Nephron (organoid): ENCODE data around the gene SNX21.
A peak's percentile ranks its signal among the peaks of the same experiment; 100 is the strongest.

ENCODE experiments used
- H3K27ac Mint-ChIP-seq, 3 experiments: 2 replicates each; pipeline ENCODE4 v1.8.0; 2020; ENCODE audit warnings: mixed read lengths in 3 of 3, mild to moderate bottlenecking in 2 of 3, moderate library complexity in 1 of 3
- H3K27me3 Mint-ChIP-seq: 2 replicates; pipeline ENCODE4 v1.8.0; 2021; ENCODE audit warnings: low read depth, mild to moderate bottlenecking, moderate library complexity, mixed read lengths
- H3K36me3 Mint-ChIP-seq: 2 replicates; pipeline ENCODE4 v1.8.0; 2020; ENCODE audit warnings: low read depth, mixed read lengths
- H3K4me1 Mint-ChIP-seq: 2 replicates; pipeline ENCODE4 v1.8.0; 2020; ENCODE audit warnings: mixed read lengths
- H3K4me3 Mint-ChIP-seq, 3 experiments: 2 replicates each; pipeline ENCODE4 v1.8.0; 2020; ENCODE audit warnings: mild to moderate bottlenecking in 3 of 3, mixed read lengths in 3 of 3, moderate library complexity in 2 of 3
- H3K9me3 Mint-ChIP-seq: 2 replicates; pipeline ENCODE4 v1.8.0; 2020; ENCODE audit warnings: mixed read lengths
- TF ChIP-seq, protein P1 (sequence below), 3 experiments: fragments of 200-600 bp; sonication (generic); IDR thresholded peaks; one replicate each; pipeline ENCODE4 v1.5.0; 2021; ENCODE audit warnings: antibody characterized with exemption in 3 of 3; ENCODE audit not compliant: unreplicated experiment in 3 of 3

Gene SNX21

DNA sequence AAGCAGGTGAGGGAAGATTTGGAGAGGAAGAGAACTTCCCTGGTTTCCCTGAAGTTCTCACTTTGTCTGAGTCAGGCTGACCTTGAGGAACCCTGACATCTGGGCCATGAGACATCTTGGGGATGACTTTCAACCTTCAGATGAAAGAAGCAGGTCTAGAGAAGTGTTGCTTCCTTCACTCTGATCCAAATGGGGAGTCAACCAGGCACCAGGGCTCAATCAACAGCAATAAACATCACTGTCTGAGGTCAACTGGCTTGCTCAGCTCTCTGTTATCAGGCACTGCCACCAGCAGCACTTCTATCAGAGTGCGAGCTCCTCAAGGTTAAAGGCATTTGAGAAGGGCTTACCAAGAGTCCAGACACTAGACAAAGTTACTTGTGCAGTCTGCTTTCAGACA lies 17.3 kb downstream of the SNX21 start:
- H3K9me3 Mint-ChIP-seq = no peaks in the 10 kb centered on the region
- peaks cover 14% of the 10 kb centered on the region for H3K4me1 Mint-ChIP-seq
- no peak overlapping the region for H3K4me3 Mint-ChIP-seq

DNA sequence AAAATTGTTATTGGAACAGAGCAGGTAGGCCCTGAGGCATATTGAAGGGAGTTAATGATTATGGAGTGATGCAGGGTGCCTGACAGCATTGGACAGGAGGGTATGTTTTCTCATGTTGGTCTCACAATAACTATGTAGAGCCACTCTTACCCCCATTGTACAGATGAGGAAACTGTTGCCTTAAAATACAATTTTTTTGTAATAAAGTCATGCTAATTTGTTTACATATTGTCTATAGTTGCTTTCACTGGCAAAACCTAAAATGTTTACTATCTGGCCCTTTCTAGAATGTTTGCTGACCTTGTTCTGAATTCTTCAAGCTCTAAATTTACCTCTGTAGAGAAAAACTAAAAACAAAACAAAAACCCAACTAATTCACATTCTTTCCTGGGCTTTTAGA lies 17.9 kb downstream of the SNX21 start:
- no peaks in the 10 kb centered on the region for H3K9me3 Mint-ChIP-seq
- no peak overlapping the region for H3K27ac Mint-ChIP-seq
- no peak overlapping the region for H3K4me3 Mint-ChIP-seq
- no peaks in the 10 kb centered on the region for H3K27me3 Mint-ChIP-seq
- peaks cover 26% of the 10 kb centered on the region for H3K36me3 Mint-ChIP-seq
- TF ChIP-seq, protein P1, sequence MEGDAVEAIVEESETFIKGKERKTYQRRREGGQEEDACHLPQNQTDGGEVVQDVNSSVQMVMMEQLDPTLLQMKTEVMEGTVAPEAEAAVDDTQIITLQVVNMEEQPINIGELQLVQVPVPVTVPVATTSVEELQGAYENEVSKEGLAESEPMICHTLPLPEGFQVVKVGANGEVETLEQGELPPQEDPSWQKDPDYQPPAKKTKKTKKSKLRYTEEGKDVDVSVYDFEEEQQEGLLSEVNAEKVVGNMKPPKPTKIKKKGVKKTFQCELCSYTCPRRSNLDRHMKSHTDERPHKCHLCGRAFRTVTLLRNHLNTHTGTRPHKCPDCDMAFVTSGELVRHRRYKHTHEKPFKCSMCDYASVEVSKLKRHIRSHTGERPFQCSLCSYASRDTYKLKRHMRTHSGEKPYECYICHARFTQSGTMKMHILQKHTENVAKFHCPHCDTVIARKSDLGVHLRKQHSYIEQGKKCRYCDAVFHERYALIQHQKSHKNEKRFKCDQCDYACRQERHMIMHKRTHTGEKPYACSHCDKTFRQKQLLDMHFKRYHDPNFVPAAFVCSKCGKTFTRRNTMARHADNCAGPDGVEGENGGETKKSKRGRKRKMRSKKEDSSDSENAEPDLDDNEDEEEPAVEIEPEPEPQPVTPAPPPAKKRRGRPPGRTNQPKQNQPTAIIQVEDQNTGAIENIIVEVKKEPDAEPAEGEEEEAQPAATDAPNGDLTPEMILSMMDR (IDR thresholded peaks at IDR 0.05; ENCODE audit: unreplicated experiment in 3 of 3) = no peak
- H3K4me1 Mint-ChIP-seq = peaks cover 16% of the 10 kb centered on the region

More for the DNA sequence above, 17.3 kb downstream of the SNX21 start:
- H3K36me3 Mint-ChIP-seq = peaks cover 32% of the 10 kb centered on the region
- no peak overlapping the region for H3K27ac Mint-ChIP-seq
- TF ChIP-seq, protein P1 (IDR thresholded peaks at IDR 0.05; ENCODE audit: unreplicated experiment in 3 of 3) = no peak
- no peaks in the 10 kb centered on the region for H3K27me3 Mint-ChIP-seq

DNA sequence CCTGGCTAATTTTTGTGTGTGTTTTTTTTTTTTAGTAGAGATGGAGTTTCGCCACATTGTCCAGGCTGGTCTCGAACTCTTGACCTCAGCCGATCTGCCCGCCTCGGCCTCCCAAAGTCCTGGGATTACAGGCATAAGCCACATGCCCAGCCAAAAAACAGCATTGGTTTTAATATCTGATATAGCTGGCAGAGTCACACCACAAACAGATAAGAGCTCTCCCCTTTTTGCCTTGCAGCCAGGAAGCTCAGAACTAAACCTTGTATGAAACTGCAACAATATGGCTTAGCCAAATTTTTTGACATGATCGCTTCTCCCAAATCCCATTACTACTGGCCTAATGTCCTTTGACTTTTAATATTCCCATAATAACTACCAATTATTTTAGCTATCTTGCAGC lies 18.7 kb downstream of the SNX21 start:
- H3K9me3 Mint-ChIP-seq = no peaks in the 10 kb centered on the region
- no peaks in the 10 kb centered on the region for H3K27me3 Mint-ChIP-seq
- TF ChIP-seq, protein P1 (IDR thresholded peaks at IDR 0.05; ENCODE audit: unreplicated experiment in 3 of 3) = no peak
- no peak overlapping the region for H3K27ac Mint-ChIP-seq
- peaks cover 22% of the 10 kb centered on the region for H3K4me1 Mint-ChIP-seq
- H3K36me3 Mint-ChIP-seq = peaks cover 26% of the 10 kb centered on the region
- H3K4me3 Mint-ChIP-seq = no peak overlapping the region

DNA sequence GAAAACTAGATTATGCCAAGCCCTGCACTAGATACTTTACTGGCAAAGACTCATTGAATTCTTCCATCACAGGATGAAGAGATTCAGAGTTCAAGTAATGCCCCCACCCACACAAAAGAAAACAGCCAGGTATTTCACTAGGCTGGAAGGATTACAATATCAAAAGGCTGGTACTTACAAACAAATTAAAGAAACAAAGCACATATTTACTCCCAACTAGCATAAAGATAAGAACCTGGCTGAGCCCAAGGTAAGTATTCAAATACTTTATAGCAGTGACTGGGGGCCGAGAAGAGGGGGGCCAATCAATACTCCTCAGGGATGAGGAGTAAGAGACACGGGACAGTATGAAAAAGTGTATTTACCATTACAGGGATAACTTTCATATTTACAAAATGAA lies 19.9 kb downstream of the SNX21 start:
- Mint-ChIP-seq H3K9me3 (no peaks in the 10 kb centered on the region), H3K27me3 (no peaks in the 10 kb centered on the region), H3K27ac (no peak overlapping the region), H3K4me3 (peak overlapping the region; percentile 52 to 76 (median 53)), H3K36me3 (peaks cover 22% of the 10 kb centered on the region), H3K4me1 (peaks cover 32% of the 10 kb centered on the region)
- TF ChIP-seq, protein P1 (IDR thresholded peaks at IDR 0.05; ENCODE audit: unreplicated experiment in 3 of 3) = no peak

DNA sequence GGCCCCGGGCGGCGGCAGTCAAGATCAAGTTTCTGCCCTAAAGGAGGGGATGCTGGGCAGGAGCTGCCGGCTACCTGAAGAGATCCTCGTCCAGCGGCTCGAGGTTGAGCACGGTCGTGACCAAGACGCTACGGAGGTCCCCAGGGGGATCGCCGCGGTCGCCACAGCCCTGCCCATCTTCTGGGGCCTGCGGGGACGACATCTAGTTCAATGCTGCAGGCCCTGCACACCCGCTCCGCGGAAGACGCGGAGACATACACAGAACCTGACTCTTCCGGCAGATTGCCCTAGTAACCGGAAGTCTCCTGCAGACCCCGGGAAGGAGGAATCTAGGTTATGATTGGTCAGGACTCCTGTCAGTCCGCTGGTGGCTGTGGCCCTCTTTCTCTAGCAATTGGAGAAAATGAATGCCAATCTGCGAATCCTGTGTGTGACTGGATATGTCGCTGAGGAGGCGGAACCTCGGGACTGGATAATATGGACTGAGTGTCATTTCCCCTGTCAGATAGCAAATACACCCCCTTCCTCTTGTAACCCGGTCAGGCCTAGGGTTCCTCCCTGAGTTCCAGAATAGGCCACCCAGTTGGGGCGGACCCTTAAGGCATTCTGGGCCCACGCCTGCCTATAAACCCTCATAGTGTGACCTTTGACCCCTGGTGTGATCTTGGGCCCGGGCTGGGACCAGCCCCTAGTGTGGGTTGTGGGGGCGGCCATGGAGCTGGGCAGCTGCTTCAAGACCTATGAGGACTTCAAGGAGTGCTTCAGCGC lies 23.7 kb downstream of the SNX21 start, which contains the start of the genes ACOT8 and ZSWIM3:
ACOT8 (minus strand) TSS at position 279 of the 768 bp plus-strand sequence; CDS start at position 202, 77 bp downstream.
ZSWIM3 (plus strand) TSS at position 501 of the 768 bp plus-strand sequence; CDS start at position 713, 212 bp downstream.
- Mint-ChIP-seq H3K4me3 (peak within 1 kb of the TSS; percentile 93 to 95 (median 94)), H3K27ac (peak within 1 kb of the TSS; percentile 89 to 97 (median 92)), H3K36me3 (peaks cover 6% of the 10 kb centered on the region), H3K27me3 (no peaks in the 10 kb centered on the region), H3K4me1 (peaks cover 49% of the 10 kb centered on the region), H3K9me3 (no peaks in the 10 kb centered on the region)
- TF ChIP-seq, protein P1 (IDR thresholded peaks at IDR 0.05; ENCODE audit: unreplicated experiment in 3 of 3) = no peak

DNA sequence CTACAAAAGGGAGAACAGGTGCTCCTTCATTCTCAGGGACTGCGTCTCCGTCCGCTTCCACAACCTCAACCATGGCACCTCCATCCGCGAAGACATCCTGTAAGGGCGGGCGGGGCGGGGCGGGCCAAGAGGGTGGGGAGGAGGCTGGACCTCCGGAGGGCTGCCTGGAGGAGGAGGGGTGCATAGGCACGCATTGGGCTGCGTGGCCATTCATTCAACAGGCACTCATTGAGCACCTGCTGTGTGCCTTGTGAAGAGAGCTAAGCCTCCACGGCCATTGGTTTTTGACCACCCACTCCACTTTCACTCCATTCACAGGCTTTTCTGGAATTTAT lies 24.2 kb downstream of the SNX21 start:
- Mint-ChIP-seq H3K27ac (peak overlapping the region; percentile 89 to 97 (median 92)), H3K27me3 (no peaks in the 10 kb centered on the region), H3K4me3 (peak overlapping the region; percentile 93 to 95 (median 94)), H3K4me1 (peaks cover 49% of the 10 kb centered on the region), H3K36me3 (peaks cover 5% of the 10 kb centered on the region), H3K9me3 (no peaks in the 10 kb centered on the region)
- TF ChIP-seq, protein P1 (IDR thresholded peaks at IDR 0.05; ENCODE audit: unreplicated experiment in 3 of 3) = no peak
